Spleen (tissue), 7 donors: ENCODE measurements around the gene ASCL5.

Experiments
- POLR2A ChIP-seq, 3 donors: fragments of 450-650 bp; IDR thresholded peaks; one replicate each; pipeline ENCODE4 v1.5.1; 2017; ENCODE audit warnings: antibody characterized with exemption in 3 of 3, mild to moderate bottlenecking in 1 of 3
- TF ChIP-seq, protein P1 (sequence below), 11 experiments: fragments of 200-600 bp in 7 of 11; fragments of 450-650 bp in 4 of 11; sonication (generic) in 4 of 11; IDR thresholded peaks in 8 of 11; conservative IDR thresholded peaks in 3 of 11; 1 replicate in 7 of 11; 2 replicates in 4 of 11; pipeline versions ENCODE4 v1.4.0 to v1.8.0; 2016 to 2021; ENCODE audit warnings: antibody characterized with exemption in 11 of 11, inconsistent platforms in 4 of 11, mild to moderate bottlenecking in 1 of 11
- donor health status: DM: no; HTN: no; CAD: no; lungs with moderate emphysema.
- donor health status: DM: no; HTN: no; CAD: no.
- donor health status: DM: no; HTN: no; CAD: no.

DNA sequence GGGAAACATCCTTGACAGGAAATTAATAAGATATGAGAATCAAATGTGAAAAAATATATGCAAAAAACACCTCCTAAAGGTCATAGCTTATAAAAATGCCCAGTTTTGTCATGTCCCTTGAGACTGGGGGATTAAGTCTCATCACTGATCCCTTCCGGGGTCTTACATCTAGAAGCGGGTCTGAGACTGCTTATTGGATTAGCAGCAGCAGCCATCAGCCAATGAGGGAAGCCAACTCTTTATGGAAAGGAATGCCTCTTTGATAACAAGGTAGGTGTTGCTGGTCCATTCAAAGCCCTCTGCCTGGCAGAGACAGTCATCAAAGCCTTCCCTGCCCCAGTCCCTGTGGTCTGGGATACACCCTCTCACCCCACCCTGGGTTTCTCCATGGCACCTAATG lies 10.9 kb downstream of the ASCL5 start:
- TF ChIP-seq, protein P1, sequence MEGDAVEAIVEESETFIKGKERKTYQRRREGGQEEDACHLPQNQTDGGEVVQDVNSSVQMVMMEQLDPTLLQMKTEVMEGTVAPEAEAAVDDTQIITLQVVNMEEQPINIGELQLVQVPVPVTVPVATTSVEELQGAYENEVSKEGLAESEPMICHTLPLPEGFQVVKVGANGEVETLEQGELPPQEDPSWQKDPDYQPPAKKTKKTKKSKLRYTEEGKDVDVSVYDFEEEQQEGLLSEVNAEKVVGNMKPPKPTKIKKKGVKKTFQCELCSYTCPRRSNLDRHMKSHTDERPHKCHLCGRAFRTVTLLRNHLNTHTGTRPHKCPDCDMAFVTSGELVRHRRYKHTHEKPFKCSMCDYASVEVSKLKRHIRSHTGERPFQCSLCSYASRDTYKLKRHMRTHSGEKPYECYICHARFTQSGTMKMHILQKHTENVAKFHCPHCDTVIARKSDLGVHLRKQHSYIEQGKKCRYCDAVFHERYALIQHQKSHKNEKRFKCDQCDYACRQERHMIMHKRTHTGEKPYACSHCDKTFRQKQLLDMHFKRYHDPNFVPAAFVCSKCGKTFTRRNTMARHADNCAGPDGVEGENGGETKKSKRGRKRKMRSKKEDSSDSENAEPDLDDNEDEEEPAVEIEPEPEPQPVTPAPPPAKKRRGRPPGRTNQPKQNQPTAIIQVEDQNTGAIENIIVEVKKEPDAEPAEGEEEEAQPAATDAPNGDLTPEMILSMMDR (IDR thresholded peaks at IDR 0.05 in 8 of 11, conservative IDR thresholded peaks at IDR 0.05 in 3 of 11) = no peak
- TF ChIP-seq POLR2A (IDR thresholded peaks at IDR 0.05) = no peak
